Measurements from ENCODE around the gene JMJD8.

DNA sequence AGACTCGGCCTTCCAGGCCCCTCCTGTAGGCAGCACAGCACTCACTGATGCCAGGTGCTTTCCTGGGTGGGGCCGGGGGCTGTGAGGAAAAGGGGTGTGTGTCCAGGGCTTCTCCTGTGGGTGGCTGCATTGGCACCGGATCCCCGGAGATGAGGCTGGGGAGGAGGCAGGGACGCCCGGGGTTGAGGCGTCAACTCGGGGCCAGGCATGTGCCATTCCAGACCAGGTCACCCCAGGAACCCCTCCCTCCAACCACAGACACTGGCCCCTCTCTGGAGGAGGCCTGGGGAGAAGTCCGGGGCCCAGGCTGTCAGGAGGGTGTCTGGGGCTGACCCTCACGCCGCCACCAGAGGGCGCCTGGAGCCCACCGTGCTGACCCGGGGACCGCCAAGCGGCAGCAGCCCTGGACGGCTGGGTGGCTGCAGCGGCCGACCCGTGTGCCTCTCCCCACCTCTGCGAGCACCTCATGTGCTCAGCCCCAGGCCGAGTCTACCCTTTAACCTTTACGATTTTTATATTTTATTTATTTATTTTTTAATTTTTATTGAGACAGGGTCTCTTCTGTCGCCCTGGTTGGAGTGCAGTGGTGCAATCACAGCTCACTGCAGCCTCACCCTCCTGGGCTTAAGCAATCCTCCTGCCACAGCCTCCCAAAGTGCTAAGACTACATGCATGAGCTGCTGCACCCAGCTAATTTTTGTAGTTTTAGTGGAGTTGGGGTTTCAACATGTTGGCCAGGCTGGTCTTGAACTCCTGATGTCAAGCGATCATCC, 27.6 kb upstream of the JMJD8 start:
- no peak for TF ChIP-seq YY1 (tag by site-specific recombination; IDR thresholded peaks at IDR 0.05)
- TF ChIP-seq, protein P1, sequence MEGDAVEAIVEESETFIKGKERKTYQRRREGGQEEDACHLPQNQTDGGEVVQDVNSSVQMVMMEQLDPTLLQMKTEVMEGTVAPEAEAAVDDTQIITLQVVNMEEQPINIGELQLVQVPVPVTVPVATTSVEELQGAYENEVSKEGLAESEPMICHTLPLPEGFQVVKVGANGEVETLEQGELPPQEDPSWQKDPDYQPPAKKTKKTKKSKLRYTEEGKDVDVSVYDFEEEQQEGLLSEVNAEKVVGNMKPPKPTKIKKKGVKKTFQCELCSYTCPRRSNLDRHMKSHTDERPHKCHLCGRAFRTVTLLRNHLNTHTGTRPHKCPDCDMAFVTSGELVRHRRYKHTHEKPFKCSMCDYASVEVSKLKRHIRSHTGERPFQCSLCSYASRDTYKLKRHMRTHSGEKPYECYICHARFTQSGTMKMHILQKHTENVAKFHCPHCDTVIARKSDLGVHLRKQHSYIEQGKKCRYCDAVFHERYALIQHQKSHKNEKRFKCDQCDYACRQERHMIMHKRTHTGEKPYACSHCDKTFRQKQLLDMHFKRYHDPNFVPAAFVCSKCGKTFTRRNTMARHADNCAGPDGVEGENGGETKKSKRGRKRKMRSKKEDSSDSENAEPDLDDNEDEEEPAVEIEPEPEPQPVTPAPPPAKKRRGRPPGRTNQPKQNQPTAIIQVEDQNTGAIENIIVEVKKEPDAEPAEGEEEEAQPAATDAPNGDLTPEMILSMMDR (tag by site-specific recombination; IDR thresholded peaks at IDR 0.05), result peak; percentile 91
- no peak for TF ChIP-seq ZNF292 (tag by site-specific recombination; IDR thresholded peaks at IDR 0.05; ENCODE audit: borderline replicate concordance, low read depth)
- no peak for TF ChIP-seq ZBTB1 (tag by site-specific recombination; IDR thresholded peaks at IDR 0.05)
- no peak for TF ChIP-seq ZNF354C (tag by site-specific recombination; IDR thresholded peaks at IDR 0.05; ENCODE audit: borderline replicate concordance, low read depth)

Measured in HEK293 (cell line).